Measurements from ENCODE around the gene FNBP1.

The FNBP1 gene

GRCh38 chr9:129904734-129905133 lies 138.3 kb downstream of the FNBP1 start:
- H3K4me3 ChIP-seq (ENCODE audit: low read depth, low read length) = no peak overlapping the region
- TF ChIP-seq CTCF (IDR thresholded peaks at IDR 0.05; ENCODE audit: low read depth, low read length, missing control alignments) = no peak
- in situ Hi-C loops (cut with HindIII; ENCODE audit: low sequenced_read_pairs) = no loop called here
- DNase-seq (ENCODE audit: low read depth) = no peak

- in situ Hi-C loops (cut with HindIII; ENCODE audit: low sequenced_read_pairs) = no loop called here
- TF ChIP-seq CTCF (IDR thresholded peaks at IDR 0.05; ENCODE audit: low read depth, low read length, missing control alignments) = no peak
- H3K4me3 ChIP-seq (ENCODE audit: low read depth, low read length) = no peak overlapping the region
- DNase-seq (ENCODE audit: low read depth) = no peak
Observed at GRCh38 chr9:129902740-129903134, 140.3 kb downstream of the FNBP1 start.

- DNase-seq (ENCODE audit: low read depth) = no peak
- in situ Hi-C loops (cut with HindIII; ENCODE audit: low sequenced_read_pairs) = no loop called here
- TF ChIP-seq CTCF (IDR thresholded peaks at IDR 0.05; ENCODE audit: low read depth, low read length, missing control alignments) = no peak
- H3K4me3 ChIP-seq (ENCODE audit: low read depth, low read length) = no peak overlapping the region
Observed at GRCh38 chr9:129901993-129902739, 140.8 kb downstream of the FNBP1 start.

GRCh38 chr9:129900263-129901027 lies 142.5 kb downstream of the FNBP1 start:
- no peak overlapping the region for H3K4me3 ChIP-seq (ENCODE audit: low read depth, low read length)
- in situ Hi-C loops (cut with HindIII; ENCODE audit: low sequenced_read_pairs) = no loop called here
- no peak for DNase-seq (ENCODE audit: low read depth)
- TF ChIP-seq CTCF (IDR thresholded peaks at IDR 0.05; ENCODE audit: low read depth, low read length, missing control alignments) = no peak

GRCh38 chr9:129899620-129900019 lies 143.4 kb downstream of the FNBP1 start:
- DNase-seq (ENCODE audit: low read depth) = no peak
- TF ChIP-seq CTCF (IDR thresholded peaks at IDR 0.05; ENCODE audit: low read depth, low read length, missing control alignments) = no peak
- H3K4me3 ChIP-seq (ENCODE audit: low read depth, low read length) = no peak overlapping the region
- in situ Hi-C loops (cut with HindIII; ENCODE audit: low sequenced_read_pairs) = no loop called here

- TF ChIP-seq CTCF (IDR thresholded peaks at IDR 0.05; ENCODE audit: low read depth, low read length, missing control alignments) = no peak
- DNase-seq (ENCODE audit: low read depth) = no peak
- in situ Hi-C loops (cut with HindIII; ENCODE audit: low sequenced_read_pairs) = no loop called here
- no peak overlapping the region for H3K4me3 ChIP-seq (ENCODE audit: low read depth, low read length)
Observed at GRCh38 chr9:129898185-129898584, 144.8 kb downstream of the FNBP1 start.
